GM21515 (cell line): ENCODE data around the gene KCNJ10.

Source experiments
- ATAC-seq: cut with Tn5 transposase; IDR thresholded peaks from one replicate; pipeline ENCODE4 v1.9.1; 2021; ENCODE audit not compliant: unreplicated experiment

KCNJ10 gene

DNA sequence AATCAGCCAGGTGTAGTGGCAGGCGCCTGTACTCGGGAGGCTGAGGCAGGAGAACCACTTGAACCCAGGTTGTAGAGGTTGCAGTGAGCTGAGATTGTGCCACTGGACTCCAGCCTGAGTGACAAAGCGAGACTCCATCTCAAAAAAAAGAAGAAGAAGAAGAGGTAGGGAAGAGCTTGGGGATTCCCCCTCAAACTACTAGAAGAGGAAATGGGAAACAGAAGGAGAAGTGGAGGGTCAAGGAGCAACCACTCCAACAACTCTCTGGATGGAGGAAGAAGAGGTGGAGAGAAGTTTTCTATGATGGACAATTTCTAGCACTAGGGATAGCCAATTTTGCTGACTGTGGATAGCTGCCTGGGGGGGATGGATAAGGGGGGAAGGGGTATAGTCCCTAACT, 101.1 kb downstream of the KCNJ10 start:
- no peak for ATAC-seq

DNA sequence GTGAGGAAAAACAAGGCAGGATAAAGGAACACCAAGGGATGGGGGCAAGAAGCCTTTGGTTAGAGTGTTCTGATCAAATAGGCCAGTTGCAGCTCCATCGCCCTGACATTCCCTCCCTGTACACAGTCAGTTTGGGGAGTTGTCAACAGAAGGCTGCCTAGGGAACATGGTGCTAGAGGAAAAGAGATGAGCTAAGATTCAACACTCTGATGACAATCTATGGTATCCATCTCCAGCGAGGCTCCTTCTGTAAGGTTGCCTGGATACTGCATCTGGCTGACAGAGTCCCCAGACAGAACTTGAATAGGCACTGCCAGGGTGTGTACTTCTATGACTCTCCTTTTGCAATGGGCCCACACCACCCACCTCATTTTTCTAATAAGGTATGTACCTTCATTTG, 104.7 kb downstream of the KCNJ10 start:
- ATAC-seq: no peak

DNA sequence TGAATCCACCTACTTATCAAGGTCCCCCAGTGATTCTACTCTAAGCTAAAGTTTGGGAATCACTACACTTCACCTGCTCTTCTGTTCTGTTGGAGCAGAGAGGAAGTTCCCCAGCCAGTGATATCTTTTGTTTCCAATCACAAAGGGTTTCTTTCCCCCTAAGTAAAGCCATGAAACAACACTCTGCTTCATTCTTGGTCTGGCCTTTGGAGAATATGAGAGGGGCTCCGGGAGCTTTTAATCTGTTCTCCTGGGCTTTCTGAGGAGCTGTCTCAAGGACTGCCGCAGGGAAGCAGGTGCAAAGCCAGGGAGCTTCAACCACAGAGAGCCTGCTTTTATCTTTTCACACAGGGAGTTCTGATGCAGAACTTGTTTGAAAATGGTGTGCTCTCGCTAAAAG, 105.8 kb downstream of the KCNJ10 start:
- no peak for ATAC-seq

DNA sequence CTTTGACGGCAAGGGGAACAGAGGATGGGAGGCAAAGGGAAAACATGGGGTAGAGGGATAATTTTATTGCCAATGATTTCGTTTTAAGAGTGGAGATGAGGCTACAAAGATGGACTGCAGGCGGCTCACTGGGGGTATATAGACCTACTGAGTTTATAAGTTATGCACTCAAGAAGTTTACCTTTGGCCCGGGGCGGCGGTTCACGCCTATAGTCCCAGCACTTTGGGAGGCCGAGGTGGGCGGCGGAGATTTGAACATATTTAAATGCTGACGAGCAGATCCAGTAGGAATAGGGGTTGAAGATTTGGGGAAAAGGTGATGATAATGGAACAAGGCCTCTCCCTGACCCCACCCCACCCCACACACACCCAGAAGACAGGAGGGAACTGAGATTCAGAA, 107.8 kb downstream of the KCNJ10 start:
- no peak for ATAC-seq

DNA sequence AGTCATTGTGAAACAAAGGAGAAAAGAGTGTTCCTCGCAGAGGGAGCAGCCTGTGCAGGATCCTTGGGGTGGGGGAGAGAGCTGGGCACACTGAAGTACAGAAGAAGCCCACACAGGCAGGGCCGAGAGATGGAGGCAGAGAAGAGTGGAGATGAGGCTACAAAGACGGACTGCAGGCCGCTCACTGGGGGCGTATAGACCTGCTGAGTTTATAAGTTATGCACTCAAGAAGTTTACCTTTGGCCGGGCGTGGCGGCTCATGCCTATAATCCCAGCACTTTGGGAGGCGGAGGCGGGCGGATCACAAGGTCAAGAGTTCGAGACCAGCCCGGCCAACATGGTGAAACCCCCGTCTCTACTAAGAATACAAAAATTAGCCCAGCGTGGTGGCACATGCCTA, 108.3 kb downstream of the KCNJ10 start:
- ATAC-seq: no peak

DNA sequence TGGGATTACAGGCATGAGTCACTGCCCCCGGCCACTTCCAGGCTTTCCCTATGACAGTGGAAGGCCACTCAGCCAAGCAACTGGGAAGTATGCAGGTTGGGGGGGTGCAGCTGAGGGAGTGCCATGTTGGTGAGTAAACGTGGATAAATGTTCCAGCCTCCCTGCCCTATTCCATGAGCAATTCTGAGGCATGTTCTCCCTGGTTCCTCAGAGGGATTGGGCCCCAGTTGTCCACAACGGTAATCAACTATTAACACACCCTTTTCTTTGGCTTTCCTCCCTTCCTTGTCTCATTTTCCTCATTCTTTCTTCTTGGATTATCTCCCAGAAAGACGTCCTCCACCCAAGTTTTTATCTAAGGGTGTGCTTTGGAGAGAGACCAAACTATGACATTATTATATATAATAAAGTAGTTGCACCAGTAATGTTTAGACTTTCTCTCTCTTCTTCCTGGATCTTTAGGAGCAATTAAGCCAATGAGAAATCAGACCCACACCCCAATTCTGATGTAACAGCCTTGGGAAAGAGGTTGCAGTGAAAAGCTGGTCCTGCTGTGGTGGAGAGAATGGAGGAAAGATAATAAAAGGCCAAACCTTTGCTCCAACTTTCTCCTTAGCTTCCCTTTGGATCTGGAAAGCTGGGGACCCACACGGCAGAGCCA, 109.1 kb downstream of the KCNJ10 start:
- no peak for ATAC-seq

DNA sequence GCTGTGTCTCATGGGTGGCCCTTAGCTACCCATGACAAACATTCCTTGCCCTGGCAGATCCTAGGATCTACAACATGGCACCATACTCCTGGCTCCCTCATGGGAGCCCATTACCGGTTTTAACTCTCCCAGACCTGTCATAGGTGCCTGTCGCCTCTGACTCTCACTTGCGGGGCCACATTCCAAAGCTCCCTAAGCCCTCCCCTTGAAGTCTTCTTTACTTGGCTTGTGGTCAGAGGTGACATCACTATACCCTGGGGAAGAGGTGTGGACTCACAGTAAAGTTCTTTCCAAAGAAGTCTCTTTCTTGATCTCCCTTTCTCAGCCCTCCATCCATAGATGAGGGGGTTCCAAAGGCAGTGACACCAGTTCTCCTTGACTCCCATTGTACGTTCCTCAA, 110.5 kb downstream of the KCNJ10 start:
- no peak for ATAC-seq

DNA sequence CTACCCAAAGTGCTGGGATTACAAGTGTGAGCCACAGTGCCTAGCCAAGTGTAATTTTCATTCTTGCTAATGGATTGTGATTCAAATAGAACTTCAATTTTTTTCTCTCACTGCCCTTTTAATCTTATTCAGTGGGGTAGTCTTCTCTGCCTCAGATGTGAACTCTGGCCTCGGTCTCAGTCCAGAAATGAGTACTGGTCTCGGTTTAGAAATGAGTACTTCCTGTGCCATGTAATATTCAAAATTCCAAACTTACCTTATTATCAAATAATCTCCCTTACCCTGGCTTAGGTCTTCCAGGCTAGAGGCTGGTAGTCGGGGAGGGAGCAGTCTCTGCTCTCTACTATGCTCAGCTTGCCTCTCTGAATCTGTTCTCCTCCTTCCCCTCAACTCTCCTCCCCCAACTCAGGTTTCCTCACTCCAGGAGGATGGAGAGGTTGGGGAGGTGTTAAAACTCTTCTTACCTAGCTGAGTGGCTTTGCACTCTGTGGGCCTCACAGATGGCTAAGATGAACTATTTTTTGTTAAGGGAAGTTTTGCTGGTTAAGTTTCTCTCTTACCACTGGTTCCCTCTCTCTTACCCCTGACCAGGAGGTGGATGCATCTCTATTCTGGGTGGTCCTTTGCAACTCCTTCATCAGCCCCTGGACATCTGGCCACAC, 111.1 kb downstream of the KCNJ10 start:
- ATAC-seq: no peak

DNA sequence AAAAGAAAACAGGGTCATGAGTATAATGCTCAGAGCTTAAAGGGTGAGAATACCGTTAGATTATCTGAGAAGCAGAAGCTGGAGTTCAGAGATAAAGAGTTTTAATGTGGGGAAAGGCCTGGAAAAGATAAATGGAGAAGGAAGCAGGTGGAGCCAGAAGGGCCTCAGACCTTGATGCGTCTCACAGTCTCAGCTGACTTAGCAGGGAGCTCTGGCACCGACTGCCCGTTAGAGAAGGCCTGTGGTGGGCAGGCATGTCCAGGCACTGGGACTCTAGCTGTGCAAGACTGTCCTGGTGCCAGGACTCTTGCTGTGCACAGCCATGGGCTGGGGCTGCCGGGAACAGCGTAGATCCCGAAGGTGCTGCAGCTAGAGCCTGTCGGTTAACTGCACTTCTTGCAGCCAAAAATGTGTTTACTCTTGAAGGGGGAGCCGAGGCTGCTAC, 112.1 kb downstream of the KCNJ10 start:
- no peak for ATAC-seq

DNA sequence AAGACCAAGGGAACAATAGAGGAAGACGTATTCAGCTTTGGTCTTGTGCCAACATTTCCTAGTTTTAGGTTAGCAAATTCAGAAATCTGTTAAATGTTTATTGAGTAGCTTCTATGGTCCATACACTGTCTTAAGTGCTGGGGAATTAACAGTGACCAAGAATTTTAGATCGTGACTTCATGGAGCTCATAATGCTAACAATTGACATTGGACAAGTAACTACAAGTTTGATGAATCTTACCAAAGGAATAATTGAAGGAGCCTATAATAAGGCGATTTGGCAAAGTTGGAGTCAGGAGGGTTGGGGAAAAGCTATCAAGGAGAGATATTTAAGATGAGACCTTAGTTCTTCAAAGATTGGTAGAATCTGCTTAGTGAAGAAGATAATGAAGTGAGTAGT, 114.5 kb downstream of the KCNJ10 start:
- no peak for ATAC-seq

DNA sequence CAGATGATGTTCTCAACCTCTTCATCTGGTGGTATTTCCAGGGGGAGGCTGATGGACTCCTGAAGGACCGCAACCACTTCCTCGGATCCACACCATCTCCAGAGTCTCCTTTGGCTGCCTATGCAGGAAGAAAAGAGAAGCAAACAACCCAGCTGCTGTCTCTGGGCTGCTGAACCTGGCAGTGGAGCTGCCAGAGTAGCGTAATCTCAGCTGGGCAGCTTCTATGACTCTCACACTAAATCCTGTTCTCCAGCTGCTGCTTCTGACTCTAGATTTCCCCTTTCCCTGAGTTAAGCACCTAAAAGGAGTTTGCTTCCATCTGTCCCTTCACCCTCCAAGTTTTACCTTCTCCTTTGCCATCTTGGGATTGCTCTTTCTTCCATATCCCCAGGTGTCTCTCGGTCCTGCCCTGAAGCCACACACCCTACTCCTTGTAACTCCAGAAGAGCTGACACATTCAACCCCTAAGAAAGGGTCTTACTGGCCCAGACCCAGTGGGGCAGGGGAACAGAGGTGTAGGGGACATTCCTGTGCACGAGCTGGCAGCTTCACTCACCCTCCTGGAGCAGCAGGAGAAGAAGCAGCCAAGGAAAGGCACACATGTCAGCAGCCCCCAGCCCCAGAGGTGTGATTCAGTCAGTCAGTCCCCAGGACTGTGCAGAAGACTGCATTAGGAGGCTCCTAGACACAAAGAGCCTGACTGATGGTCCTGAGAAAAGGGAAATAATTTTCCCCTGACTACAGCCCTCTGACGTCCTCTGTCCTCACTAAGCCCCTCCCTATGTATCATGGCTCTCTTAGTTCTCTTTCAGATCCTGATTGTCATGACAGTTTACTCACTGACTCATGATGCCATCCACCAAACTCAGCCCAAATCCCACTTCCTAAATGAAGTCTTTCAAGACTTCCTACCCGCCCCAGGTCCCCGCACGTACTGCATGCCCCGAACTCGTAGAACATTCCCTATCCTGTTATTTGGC, 116.1 kb downstream of the KCNJ10 start, which contains the start of gene SLAMF9:
Gene SLAMF9, minus strand, starts transcription at position 702 of the 980 bp plus-strand sequence. Its CDS starts 100 bp downstream, at position 602.
- no peak for ATAC-seq

DNA sequence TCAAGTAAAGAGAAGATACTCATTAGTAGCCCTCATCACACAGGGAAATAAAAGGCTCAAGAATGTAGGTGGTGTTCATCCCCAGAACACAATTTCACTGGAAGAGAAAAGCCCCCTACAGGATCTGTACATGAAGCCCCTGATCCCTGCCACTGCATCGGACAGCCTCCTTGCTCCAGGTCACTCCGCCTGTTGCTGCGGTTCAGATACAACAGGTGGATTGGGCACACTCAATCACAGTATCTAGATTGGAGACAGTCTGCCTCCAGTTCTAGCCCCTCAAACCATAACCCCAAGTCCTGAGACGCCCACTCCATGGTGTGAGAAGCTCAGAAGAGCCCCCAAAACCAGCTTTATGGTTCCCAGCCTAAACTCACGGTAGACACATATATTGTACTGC, 117.0 kb downstream of the KCNJ10 start:
- no peak for ATAC-seq

DNA sequence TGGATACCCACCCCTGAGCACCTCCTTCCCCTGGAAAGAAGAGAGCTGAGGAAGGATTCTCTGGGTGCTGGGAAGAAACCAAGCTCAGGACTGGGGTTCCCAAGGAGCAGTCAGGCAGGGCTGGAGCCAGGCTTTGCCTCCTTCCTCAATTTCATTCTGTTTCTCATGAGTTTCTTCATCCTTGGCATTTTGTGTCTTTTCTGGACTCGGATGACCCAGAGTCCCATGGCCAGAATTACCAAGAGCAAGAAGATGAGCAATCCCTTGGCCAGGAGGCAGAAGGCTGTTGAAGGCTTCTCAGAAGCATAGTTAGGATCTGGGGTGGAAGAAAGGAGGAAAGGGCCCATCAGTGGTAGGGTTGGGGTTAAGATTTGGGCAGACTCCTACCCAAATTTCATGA, 118.4 kb downstream of the KCNJ10 start:
- ATAC-seq: no peak

DNA sequence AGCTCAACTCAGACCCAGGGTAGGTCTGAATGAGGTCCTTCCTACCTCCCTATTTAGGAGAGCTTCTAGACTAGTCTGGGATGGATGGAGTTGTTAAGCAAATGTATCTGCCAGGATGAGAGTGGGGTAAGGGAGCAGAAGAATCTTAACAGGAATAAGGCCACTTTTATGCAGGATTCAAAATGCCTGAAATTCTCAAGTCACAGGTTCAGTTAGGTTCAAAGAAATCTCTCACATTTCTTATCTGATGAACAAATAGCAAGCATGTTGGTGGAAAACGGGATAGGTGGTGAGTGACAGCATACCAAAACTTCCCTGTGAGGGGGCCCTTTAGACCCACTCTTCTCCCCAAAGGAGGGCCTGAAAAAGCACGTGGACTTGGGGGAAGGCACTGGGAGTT, 118.9 kb downstream of the KCNJ10 start:
- ATAC-seq: no peak

DNA sequence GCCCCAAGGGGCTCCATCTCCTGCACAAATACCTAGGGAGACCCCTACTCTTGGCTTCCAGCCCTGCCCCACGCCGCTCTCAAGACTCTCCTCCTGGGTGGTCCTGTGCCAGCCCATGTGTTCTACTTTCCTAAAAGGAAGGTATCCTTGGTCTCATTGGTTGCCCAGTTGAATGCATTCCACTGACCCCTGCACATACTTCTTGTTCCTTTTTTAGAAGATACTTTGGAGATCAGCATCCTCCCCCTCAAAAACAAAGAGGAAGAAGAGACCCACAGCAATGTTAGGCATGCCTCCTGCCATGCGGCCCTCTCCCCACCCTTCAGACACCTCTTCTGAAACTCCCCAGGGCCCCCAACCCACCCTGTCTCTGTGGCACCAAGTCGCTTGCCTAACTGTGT, 120.0 kb downstream of the KCNJ10 start:
- ATAC-seq: no peak

DNA sequence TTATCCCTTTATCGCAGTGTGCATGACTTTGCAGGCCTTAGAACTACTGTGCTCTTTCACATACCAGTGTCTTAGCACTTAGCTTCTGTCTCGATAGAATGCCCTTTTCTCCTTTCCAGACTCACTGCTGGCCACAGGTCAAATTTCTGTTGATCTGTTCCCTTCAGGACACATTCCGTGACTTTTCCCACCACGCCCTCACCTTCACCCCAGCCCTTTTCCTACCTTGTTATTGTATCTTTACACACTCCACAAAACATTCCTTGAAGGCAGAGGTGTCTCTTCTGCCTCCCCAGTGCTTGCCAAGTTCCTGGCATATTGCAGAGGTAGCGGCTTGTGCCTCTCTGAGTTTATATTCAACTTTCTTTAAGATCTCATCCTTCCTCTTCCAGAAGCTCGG, 120.8 kb downstream of the KCNJ10 start:
- no peak for ATAC-seq
